ENCODE measurements around the gene C1orf159.

The C1orf159 gene

DNA sequence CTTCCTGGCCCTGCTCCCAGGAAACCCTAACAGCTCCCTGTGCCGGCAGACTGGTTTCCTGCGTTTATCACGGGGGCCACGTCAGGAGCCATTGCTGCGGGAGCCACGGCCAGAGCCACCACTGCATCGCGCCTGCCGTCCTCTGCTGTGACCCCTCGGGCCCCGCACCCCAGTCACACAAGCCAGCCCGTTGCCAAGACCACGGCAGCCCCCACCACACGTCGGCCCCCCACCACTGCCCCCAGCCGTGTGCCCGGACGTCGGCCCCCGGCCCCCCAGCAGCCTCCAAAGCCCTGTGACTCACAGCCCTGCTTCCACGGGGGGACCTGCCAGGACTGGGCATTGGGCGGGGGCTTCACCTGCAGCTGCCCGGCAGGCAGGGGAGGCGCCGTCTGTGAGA, 67.9 kb downstream of the C1orf159 start:
- TF ChIP-seq, protein P1, sequence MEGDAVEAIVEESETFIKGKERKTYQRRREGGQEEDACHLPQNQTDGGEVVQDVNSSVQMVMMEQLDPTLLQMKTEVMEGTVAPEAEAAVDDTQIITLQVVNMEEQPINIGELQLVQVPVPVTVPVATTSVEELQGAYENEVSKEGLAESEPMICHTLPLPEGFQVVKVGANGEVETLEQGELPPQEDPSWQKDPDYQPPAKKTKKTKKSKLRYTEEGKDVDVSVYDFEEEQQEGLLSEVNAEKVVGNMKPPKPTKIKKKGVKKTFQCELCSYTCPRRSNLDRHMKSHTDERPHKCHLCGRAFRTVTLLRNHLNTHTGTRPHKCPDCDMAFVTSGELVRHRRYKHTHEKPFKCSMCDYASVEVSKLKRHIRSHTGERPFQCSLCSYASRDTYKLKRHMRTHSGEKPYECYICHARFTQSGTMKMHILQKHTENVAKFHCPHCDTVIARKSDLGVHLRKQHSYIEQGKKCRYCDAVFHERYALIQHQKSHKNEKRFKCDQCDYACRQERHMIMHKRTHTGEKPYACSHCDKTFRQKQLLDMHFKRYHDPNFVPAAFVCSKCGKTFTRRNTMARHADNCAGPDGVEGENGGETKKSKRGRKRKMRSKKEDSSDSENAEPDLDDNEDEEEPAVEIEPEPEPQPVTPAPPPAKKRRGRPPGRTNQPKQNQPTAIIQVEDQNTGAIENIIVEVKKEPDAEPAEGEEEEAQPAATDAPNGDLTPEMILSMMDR (IDR thresholded peaks at IDR 0.05): no peak
- H3K27ac ChIP-seq: no peak overlapping the region
- no peaks in the 10 kb centered on the region for H3K9me3 ChIP-seq
- no peak overlapping the region for H3K4me3 ChIP-seq (ENCODE audit: low read depth in 1 of 2, low read length in 1 of 2)
- H3K4me1 ChIP-seq (ENCODE audit: control insufficient read depth in 1 of 2, insufficient read depth in 1 of 2, low read depth in 1 of 2, low read length in 1 of 2): no peaks in the 10 kb centered on the region
- peaks cover 6% of the 10 kb centered on the region for H3K27me3 ChIP-seq
- H3K36me3 ChIP-seq: no peaks in the 10 kb centered on the region

DNA sequence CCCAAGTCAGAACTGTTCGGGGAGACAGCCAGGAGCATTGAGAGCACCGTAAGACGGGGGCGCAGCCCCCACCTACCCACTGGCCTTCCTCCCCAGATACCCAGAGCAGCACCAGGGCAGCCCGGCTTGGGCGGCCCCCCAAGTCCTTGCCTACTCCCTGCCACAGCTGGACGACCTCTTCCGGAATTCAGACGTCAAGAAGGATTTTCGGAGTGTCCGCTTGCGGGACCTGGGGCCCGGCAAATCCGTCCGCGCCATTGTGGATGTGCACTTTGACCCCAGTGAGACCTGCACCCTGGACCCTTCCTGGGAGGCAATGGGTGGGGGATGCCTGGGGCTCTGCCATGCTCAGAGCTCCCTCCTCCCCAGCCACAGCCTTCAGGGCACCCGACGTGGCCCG, 68.5 kb downstream of the C1orf159 start:
- Histone ChIP-seq H3K4me1 (ENCODE audit: control insufficient read depth in 1 of 2, insufficient read depth in 1 of 2, low read depth in 1 of 2, low read length in 1 of 2) (no peaks in the 10 kb centered on the region), H3K27me3 (peaks cover 12% of the 10 kb centered on the region), H3K36me3 (no peaks in the 10 kb centered on the region), H3K4me3 (ENCODE audit: low read depth in 1 of 2, low read length in 1 of 2) (no peak overlapping the region), H3K9me3 (no peaks in the 10 kb centered on the region), H3K27ac (no peak overlapping the region)
- TF ChIP-seq, protein P1 (IDR thresholded peaks at IDR 0.05): no peak

DNA sequence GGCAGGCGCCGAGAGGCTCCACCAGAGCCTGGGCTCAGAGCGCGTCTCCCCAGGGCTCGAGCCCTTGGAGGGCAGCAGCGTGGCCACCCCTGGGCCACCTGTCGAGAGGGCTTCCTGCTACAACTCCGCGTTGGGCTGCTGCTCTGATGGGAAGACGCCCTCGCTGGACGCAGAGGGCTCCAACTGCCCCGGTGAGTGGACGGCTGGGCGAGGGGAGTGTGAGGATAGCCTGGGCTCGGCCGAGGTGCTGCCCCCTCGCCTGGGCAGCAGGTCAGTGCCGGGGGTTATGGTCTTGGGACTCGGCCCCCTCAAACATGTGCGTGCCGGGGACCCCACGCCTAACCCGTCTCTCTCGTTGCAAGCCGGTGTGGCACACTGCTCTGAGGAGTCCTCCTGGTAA, 69.1 kb downstream of the C1orf159 start:
- Histone ChIP-seq H3K36me3 (no peaks in the 10 kb centered on the region), H3K4me3 (ENCODE audit: low read depth in 1 of 2, low read length in 1 of 2) (no peak overlapping the region), H3K27ac (no peak overlapping the region), H3K4me1 (ENCODE audit: control insufficient read depth in 1 of 2, insufficient read depth in 1 of 2, low read depth in 1 of 2, low read length in 1 of 2) (no peaks in the 10 kb centered on the region), H3K9me3 (no peaks in the 10 kb centered on the region), H3K27me3 (peaks cover 18% of the 10 kb centered on the region)
- TF ChIP-seq, protein P1 (IDR thresholded peaks at IDR 0.05): no peak

DNA sequence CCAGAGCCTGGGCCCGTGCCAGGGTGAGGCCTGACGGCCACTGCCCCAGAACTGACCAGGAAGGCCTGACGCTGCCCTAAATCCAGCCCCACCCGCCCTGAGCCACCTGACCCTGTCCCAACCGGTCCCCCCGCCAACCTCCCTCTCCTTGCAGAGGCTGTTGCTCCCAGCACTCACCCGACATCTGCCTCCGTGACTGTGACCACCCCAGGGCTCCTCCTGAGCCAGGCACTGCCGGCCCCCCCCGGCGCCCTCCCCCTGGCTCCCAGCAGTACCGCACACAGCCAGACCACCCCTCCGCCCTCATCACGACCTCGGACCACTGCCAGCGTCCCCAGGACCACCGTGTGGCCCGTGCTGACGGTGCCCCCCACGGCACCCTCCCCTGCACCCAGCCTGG, 69.6 kb downstream of the C1orf159 start:
- Histone ChIP-seq H3K4me3 (ENCODE audit: low read depth in 1 of 2, low read length in 1 of 2) (no peak overlapping the region), H3K9me3 (no peaks in the 10 kb centered on the region), H3K27ac (no peak overlapping the region), H3K36me3 (no peaks in the 10 kb centered on the region), H3K27me3 (peaks cover 24% of the 10 kb centered on the region), H3K4me1 (ENCODE audit: control insufficient read depth in 1 of 2, insufficient read depth in 1 of 2, low read depth in 1 of 2, low read length in 1 of 2) (no peaks in the 10 kb centered on the region)
- TF ChIP-seq, protein P1 (IDR thresholded peaks at IDR 0.05): no peak

DNA sequence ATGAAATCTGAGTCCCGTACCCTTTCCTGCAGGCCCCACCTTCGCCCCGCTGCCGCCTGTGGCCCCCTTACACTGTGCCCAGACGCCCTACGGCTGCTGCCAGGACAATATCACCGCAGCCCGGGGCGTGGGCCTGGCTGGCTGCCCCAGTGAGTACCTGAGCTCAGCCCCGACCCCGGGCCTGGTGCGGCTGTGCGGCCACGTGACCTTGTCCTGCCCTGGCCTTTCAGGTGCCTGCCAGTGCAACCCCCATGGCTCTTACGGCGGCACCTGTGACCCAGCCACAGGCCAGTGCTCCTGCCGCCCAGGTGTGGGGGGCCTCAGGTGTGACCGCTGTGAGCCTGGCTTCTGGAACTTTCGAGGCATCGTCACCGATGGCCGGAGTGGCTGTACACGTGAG, 70.8 kb downstream of the C1orf159 start:
- Histone ChIP-seq H3K9me3 (no peaks in the 10 kb centered on the region), H3K27ac (no peak overlapping the region), H3K4me3 (ENCODE audit: low read depth in 1 of 2, low read length in 1 of 2) (no peak overlapping the region), H3K4me1 (ENCODE audit: control insufficient read depth in 1 of 2, insufficient read depth in 1 of 2, low read depth in 1 of 2, low read length in 1 of 2) (peaks cover 4 to 6% of the 10 kb centered on the region in 2 experiments), H3K27me3 (peaks cover 35% of the 10 kb centered on the region), H3K36me3 (no peaks in the 10 kb centered on the region)
- TF ChIP-seq, protein P1 (IDR thresholded peaks at IDR 0.05): no peak

Data from neutrophil (primary cell).